HG03469 (cell line): Measurements from ENCODE around the gene AKR1C4.

ENCODE experiments used
- ATAC-seq: cut with Tn5 transposase; IDR thresholded peaks from one replicate; pipeline ENCODE4 v1.9.1; 2021; ENCODE audit warnings: mild to moderate bottlenecking, moderate library complexity, moderate number of reproducible peaks; ENCODE audit not compliant: unreplicated experiment

The AKR1C4 gene

DNA sequence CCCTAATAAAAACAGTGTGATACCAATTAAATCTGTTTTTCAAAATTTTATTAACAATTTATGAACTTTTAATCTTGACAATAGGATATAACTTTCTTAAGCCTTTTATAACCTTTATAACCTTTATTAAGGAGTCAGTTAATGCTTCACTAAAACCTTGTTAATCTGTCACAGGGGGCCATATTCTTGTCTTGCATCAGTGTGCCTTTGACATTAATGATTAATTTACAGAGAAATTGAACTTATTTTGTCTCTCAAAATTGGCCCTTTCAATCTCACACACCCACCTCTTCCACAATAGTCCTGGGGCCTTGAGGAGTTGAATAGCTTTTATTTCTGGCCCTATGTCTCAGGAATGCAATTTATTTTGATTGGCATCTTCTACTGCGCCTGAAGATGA lies 68.5 kb downstream of the AKR1C4 start:
- no peak for ATAC-seq

DNA sequence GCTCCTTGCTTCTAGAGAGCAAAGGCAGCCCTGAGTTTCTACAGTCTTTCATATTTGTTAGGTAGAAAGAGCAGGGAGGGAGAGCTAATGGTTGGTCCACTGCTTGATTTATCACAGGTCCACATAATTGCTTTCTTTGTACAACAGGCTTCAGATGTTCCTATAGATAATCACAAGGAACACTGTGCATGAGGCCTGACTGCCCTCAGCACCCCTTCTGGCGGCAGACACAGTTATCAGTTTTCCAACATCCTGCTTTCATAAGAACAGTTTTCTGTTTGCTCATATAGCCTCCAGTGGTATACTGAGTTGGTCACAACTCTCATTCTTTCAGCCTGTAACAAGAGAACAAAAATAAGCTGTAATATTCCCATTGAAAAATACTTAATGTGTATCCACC lies 69.7 kb downstream of the AKR1C4 start:
- no peak for ATAC-seq

DNA sequence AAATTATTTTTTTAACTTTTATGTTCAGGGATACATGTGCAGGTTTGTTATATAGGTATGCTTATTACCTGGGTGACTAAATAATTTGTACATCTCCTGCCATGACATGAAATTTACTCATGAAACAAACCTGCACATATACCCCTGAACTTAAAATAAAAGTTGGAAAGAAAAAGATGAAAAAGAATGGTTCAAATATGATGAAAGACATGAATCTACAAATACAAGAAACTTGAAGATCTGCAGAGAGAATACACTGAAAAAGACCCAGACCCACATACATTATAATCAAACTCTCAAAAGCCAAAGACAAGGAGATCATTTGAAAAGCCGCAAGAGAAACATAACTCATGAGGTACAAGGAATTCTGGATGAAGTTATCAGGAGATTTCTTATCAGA lies 70.2 kb downstream of the AKR1C4 start:
- ATAC-seq: no peak

DNA sequence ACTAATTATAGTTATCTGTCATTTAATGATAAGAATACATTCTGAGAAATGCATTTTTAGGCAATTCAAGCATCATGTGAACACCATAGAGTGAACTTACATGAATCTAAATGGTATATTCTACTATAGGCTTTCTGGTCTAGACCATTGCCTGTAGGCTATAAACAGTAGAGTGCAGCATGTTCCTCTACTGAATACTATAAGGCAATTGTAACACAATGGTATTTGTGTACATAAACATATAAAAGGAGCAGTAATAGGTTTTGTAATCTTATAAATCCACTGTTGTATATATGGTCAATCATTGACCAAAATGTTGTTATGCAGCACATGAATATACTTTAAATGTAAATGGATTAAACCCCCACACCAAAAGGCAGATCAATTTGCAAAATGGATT lies 71.6 kb downstream of the AKR1C4 start:
- no peak for ATAC-seq
